WERI-Rb-1 (cell line): Measurements from ENCODE around the gene EFCAB8.

Source experiments
- DNase-seq: peaks from one replicate; pipeline ENCODE4 v3.0.0-alpha.2; 2020
- H3K27ac ChIP-seq: fragments of 250-450 bp; sonication (Bioruptor Pico); 2 replicates; pipeline ENCODE4 v1.5.1; 2020; ENCODE audit warnings: mild to moderate bottlenecking, moderate library complexity
- H3K27me3 ChIP-seq: fragments of 250-450 bp; sonication (Bioruptor Pico); 2 replicates; pipeline ENCODE4 v1.5.1; 2021; ENCODE audit warnings: mild to moderate bottlenecking, low read depth, moderate library complexity; ENCODE audit not compliant: insufficient read depth, severe bottlenecking
- H3K36me3 ChIP-seq: fragments of 250-450 bp; sonication (Bioruptor Pico); 2 replicates; pipeline ENCODE4 v1.5.1; 2020; ENCODE audit warnings: mild to moderate bottlenecking, moderate library complexity
- H3K4me3 ChIP-seq: 2 replicates; pipeline ENCODE4 v1.5.1; 2011; ENCODE audit warnings: low read depth, mild to moderate bottlenecking, control low read depth, low read length
- H3K9me3 ChIP-seq: fragments of 250-450 bp; sonication (Bioruptor Pico); 2 replicates; pipeline ENCODE4 v1.5.1; 2021; ENCODE audit warnings: mild to moderate bottlenecking, moderate library complexity; ENCODE audit not compliant: severe bottlenecking
- TF ChIP-seq, protein P1 (sequence below): IDR thresholded peaks from 2 replicates; pipeline ENCODE4 v1.5.1; 2011; ENCODE audit warnings: low read depth, mild to moderate bottlenecking, control low read depth, inconsistent platforms, low read length

EFCAB8 gene

DNA sequence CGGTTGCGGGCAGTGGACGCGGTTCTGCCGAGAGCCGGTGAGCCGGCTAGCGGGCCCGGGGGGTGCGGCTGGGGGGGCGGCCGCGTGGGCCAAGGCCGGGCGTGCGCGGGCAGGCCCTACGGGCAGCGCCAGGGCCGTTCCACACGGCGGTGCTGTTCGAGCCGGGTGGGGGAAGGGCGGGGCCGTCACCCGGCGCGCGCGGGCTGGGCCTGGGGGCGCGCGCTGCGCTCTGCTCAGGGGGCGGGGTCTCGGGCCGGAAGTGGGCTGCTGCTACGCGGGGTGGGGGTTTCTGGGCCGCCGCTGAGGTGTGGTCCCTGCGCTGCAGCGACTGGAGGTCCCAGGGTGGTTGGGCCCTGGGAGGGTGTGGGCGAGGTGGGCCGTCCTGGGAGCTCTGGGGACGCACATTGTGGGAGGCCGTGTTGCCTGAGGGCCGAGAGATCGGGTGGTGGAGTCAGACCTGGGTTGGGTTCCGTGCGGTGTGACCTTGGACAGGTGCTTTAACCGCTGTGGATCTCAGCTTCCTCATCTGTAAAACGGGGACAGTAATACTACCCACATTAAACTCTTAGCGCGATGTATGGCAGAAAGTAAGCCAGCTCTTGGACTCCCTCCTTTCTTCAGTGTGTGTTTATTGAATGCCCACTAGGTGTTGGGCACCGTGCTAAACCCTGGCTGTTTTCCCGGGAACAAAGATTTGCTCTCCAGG, 38.6 kb upstream of the EFCAB8 start:
- H3K4me3 ChIP-seq: peak overlapping the region; percentile 96
- H3K9me3 ChIP-seq: no peaks in the 10 kb centered on the region
- H3K27me3 ChIP-seq: no peaks in the 10 kb centered on the region
- H3K36me3 ChIP-seq: peaks cover 5% of the 10 kb centered on the region
- TF ChIP-seq, protein P1, sequence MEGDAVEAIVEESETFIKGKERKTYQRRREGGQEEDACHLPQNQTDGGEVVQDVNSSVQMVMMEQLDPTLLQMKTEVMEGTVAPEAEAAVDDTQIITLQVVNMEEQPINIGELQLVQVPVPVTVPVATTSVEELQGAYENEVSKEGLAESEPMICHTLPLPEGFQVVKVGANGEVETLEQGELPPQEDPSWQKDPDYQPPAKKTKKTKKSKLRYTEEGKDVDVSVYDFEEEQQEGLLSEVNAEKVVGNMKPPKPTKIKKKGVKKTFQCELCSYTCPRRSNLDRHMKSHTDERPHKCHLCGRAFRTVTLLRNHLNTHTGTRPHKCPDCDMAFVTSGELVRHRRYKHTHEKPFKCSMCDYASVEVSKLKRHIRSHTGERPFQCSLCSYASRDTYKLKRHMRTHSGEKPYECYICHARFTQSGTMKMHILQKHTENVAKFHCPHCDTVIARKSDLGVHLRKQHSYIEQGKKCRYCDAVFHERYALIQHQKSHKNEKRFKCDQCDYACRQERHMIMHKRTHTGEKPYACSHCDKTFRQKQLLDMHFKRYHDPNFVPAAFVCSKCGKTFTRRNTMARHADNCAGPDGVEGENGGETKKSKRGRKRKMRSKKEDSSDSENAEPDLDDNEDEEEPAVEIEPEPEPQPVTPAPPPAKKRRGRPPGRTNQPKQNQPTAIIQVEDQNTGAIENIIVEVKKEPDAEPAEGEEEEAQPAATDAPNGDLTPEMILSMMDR: 0 out of 2 replicates have a peak, but pooled peaks have one; percentile 0
- H3K27ac ChIP-seq: peak overlapping the region; percentile 86
- peak; percentile 85 for DNase-seq

- TF ChIP-seq, protein P1: no peak
- H3K27me3 ChIP-seq: no peaks in the 10 kb centered on the region
- H3K36me3 ChIP-seq: peaks cover 12% of the 10 kb centered on the region
- H3K27ac ChIP-seq: no peak overlapping the region; the same call in 1 of the 2 replicates
- H3K4me3 ChIP-seq: peak overlapping the region; percentile 96
- no peaks in the 10 kb centered on the region for H3K9me3 ChIP-seq
- DNase-seq: no peak
Observed at GRCh38 chr20:32820698-32821377, 37.9 kb upstream of the EFCAB8 start.

DNA sequence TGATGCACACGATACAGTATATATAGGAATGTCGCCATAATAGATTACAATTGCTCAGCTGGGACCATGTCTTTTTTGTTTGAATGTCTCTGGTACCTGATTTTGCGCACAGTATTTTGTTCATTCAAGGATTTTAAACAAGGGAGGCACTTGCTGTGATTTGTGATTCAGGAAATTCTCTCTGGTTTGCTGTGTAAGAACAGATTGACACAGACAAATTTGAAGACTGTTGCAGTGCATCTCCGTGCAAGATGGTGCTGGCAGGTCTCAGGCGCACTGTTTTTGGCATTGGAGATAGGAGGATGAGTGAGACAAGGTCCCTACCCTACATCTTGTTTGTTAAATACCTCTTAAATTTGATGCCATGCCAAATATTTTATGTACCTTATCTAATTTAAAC, 36.5 kb upstream of the EFCAB8 start:
- Histone ChIP-seq H3K27ac (no peak overlapping the region), H3K27me3 (no peaks in the 10 kb centered on the region), H3K9me3 (no peaks in the 10 kb centered on the region), H3K36me3 (peaks cover 20% of the 10 kb centered on the region), H3K4me3 (no peak overlapping the region)
- no peak for DNase-seq
- TF ChIP-seq, protein P1: no peak

- Histone ChIP-seq H3K27ac (peak overlapping the region; percentile 37), H3K9me3 (no peaks in the 10 kb centered on the region), H3K4me3 (peak overlapping the region; percentile 19), H3K27me3 (no peaks in the 10 kb centered on the region), H3K36me3 (peaks cover 27% of the 10 kb centered on the region)
- DNase-seq: peak; percentile 66
- TF ChIP-seq, protein P1: peak; percentile 29; the same call in 1 of the 2 replicates
Observed at GRCh38 chr20:32823078-32823477, 35.6 kb upstream of the EFCAB8 start.

DNA sequence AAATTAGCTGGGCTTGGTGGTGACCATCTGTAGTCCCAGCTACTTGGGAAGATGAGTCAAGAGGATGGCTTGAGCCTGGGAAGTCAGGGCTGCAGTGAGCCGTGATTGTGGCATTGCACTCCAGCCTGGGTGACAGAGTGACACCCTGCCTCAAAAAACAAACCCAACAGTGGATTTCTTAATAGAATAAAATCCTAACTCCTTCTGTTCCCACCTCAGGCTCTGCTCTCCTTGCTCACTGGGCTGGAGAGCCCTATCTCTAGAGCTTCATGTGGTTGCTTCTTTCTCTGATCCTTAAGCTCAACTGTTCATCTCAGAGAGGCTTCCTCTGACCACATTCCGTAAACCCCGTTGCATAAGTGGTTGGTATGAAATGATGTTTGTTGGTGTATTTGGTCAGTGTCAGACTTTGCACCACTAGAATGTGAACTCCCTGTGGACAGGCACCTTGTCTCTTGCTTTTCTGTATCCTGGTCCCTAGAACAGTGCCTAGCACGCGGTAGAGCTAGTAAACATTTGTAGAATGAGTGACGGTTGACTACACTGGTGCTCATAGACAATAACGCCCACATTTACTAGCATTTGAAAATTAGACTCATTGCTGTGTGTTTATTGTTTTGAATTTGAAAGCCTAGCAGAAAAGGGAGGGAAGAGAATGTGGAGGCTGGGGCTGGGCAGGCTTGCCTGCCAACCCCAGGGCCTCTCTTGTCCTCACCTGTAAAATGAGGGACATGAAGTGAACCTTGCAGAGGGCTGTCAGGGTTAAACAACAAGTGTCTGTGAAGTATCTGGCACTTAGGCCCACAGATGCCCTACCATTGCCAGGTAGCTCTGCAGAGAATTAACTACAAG, 34.8 kb upstream of the EFCAB8 start:
- no peak for DNase-seq
- TF ChIP-seq, protein P1: no peak
- Histone ChIP-seq H3K27ac (peak overlapping the region; percentile 37), H3K4me3 (peak overlapping the region; percentile 19), H3K9me3 (no peaks in the 10 kb centered on the region), H3K36me3 (peaks cover 34% of the 10 kb centered on the region), H3K27me3 (no peaks in the 10 kb centered on the region)
